Omental fat pad (tissue), 4 donors: ENCODE data around the gene IQCF2. TPM values are rescaled to one million over a fixed set of nuclear protein-coding genes. Genes with fewer than 3 reads are reported as not detected.
"Not testable (repeated sequence)": the region's sequence is repeated elsewhere in the genome, so short reads cannot be mapped to it uniquely, and the experiment has no call there.

Experiments used
- ATAC-seq: fragments of 150-250 bp; one replicate; pipeline ENCODE4 v1.9.1; 2016; ENCODE audit warnings: mild to moderate bottlenecking, moderate library complexity; ENCODE audit not compliant: low FRiP score
- DNase-seq: peaks from one replicate; pipeline ENCODE4 v3.0.0-alpha.2; 2019; ENCODE audit warnings: low spot score
- CTCF ChIP-seq, 3 donors: fragments of 450-650 bp; IDR thresholded peaks; one replicate each; pipeline ENCODE4 v1.5.1; 2016 to 2017; ENCODE audit warnings: antibody characterized with exemption in 3 of 3, mild to moderate bottlenecking in 3 of 3, moderate library complexity in 2 of 3
- total RNA-seq, 4 donors: library from RNA; depleted of rRNA; stranded (reverse); fragments of >200 nt; gene quantifications; one replicate each; pipeline ENCODE4 v1.1.0, GENCODE V29; 2016

IQCF2 gene
- total RNA-seq, 4 donors from 2014 or later: not detected

- no peak for DNase-seq
- no peak for ATAC-seq
- TF ChIP-seq CTCF (IDR thresholded peaks at IDR 0.05): no peak
Measured at GRCh38 chr3:51819709-51820406, 41.6 kb upstream of the IQCF2 start.

- no peak for TF ChIP-seq CTCF (IDR thresholded peaks at IDR 0.05)
- no peak for DNase-seq
- no peak for ATAC-seq
Measured at GRCh38 chr3:51828297-51828696, 33.1 kb upstream of the IQCF2 start.

- no peak for TF ChIP-seq CTCF (IDR thresholded peaks at IDR 0.05)
- DNase-seq: no peak
- ATAC-seq: no peak
Measured at GRCh38 chr3:51830345-51830744, 31.1 kb upstream of the IQCF2 start.

GRCh38 chr3:51830836-51831385 lies 30.5 kb upstream of the IQCF2 start:
- TF ChIP-seq CTCF (IDR thresholded peaks at IDR 0.05): no peak
- ATAC-seq (no peak), DNase-seq (no peak)

- ATAC-seq: no peak
- TF ChIP-seq CTCF (IDR thresholded peaks at IDR 0.05): no peak
Measured at GRCh38 chr3:51836606-51837005, 24.8 kb upstream of the IQCF2 start.

GRCh38 chr3:51845129-51845528 lies 16.3 kb upstream of the IQCF2 start:
- DNase-seq (no peak), ATAC-seq (no peak)
- TF ChIP-seq CTCF (IDR thresholded peaks at IDR 0.05): no peak

More at GRCh38 chr3:51836606-51837005, 24.8 kb upstream of the IQCF2 start:
- no peak for DNase-seq

GRCh38 chr3:51855411-51855810 lies 6.0 kb upstream of the IQCF2 start:
- DNase-seq, ATAC-seq: not testable (repeated sequence)
